Naive thymus-derived CD4-positive, alpha-beta T cell (primary cell): Measurements from ENCODE around the gene TIMM9. TPM values are rescaled to one million over a fixed set of nuclear protein-coding genes. Genes with fewer than 3 reads are reported as not detected.
A peak's percentile ranks its signal among the peaks of the same experiment; 100 is the strongest.

Source experiments
- ATAC-seq: fragments of 150-1000 bp; cut with Tn5 transposase; 2 replicates; pipeline ENCODE4 v1.10.0; 2021; ENCODE audit warnings: mild to moderate bottlenecking, moderate library complexity
- CTCF ChIA-PET: fragments of 350-600 bp; sonication (Branson Sonifier 250); formaldehyde crosslinking; loops from one replicate; lab custom pipeline; 2021; ENCODE audit warnings: antibody characterized with exemption; lab: Charles Lee
- POLR2A ChIA-PET: fragments of 350-600 bp; sonication (Branson Sonifier 250); formaldehyde crosslinking; loops from one replicate; lab custom pipeline; 2021; ENCODE audit warnings: antibody characterized with exemption, inconsistent platforms; lab: Charles Lee
- DNase-seq, 9 donors: peaks; one replicate each; pipeline versions ENCODE4 v3.0.0 to v3.0.0-alpha.2; 2020 to 2022; ENCODE audit warnings: mixed read lengths in 1 of 9
- H3K27ac ChIP-seq: one replicate; pipeline ENCODE4 v1.7.0; 2013; ENCODE audit warnings: mild to moderate bottlenecking, low read depth, low read length, moderate library complexity
- H3K27me3 ChIP-seq, 2 donors: one replicate each; pipeline ENCODE4 v1.7.0; 2013; ENCODE audit warnings: low read length in 2 of 2, mild to moderate bottlenecking in 2 of 2, moderate library complexity in 2 of 2; ENCODE audit not compliant: control insufficient read depth in 2 of 2, insufficient read depth in 2 of 2
- H3K36me3 ChIP-seq, 3 experiments: 1 replicate in 2 of 3; 2 replicates in 1 of 3; pipeline ENCODE4 v1.7.0; 2013; ENCODE audit warnings: low read length in 3 of 3, mild to moderate bottlenecking in 3 of 3, moderate library complexity in 1 of 3; ENCODE audit not compliant: insufficient read depth in 3 of 3, control insufficient read depth in 2 of 3
- H3K4me1 ChIP-seq, 2 donors: one replicate each; pipeline ENCODE4 v1.7.0; 2013; ENCODE audit warnings: low read length in 2 of 2, mild to moderate bottlenecking in 2 of 2, moderate library complexity in 1 of 2; ENCODE audit not compliant: control insufficient read depth in 2 of 2, insufficient read depth in 2 of 2
- H3K4me3 ChIP-seq: 2 replicates; pipeline ENCODE4 v1.7.0; 2013; ENCODE audit warnings: mild to moderate bottlenecking, low read length
- H3K9me3 ChIP-seq, 3 experiments: 1 replicate in 2 of 3; 2 replicates in 1 of 3; pipeline ENCODE4 v1.7.0; 2013; ENCODE audit warnings: low read length in 3 of 3; ENCODE audit not compliant: control insufficient read depth in 2 of 3
- H3K27ac Mint-ChIP-seq, 9 donors: one replicate each; pipeline ENCODE4 v1.8.0; 2020 to 2022; ENCODE audit warnings: mixed read lengths in 9 of 9, mild to moderate bottlenecking in 8 of 9, moderate library complexity in 5 of 9, inconsistent platforms in 2 of 9
- H3K27me3 Mint-ChIP-seq, 5 donors: one replicate each; pipeline ENCODE4 v1.8.0; 2021 to 2022; ENCODE audit warnings: mixed read lengths in 5 of 5, mild to moderate bottlenecking in 1 of 5
- H3K36me3 Mint-ChIP-seq, 5 donors: one replicate each; pipeline ENCODE4 v1.8.0; 2020 to 2022; ENCODE audit warnings: mixed read lengths in 5 of 5, mild to moderate bottlenecking in 3 of 5, inconsistent platforms in 1 of 5
- H3K4me1 Mint-ChIP-seq, 7 donors: one replicate each; pipeline ENCODE4 v1.8.0; 2020 to 2022; ENCODE audit warnings: mixed read lengths in 7 of 7, mild to moderate bottlenecking in 3 of 7, inconsistent platforms in 1 of 7
- H3K4me3 Mint-ChIP-seq, 10 donors: one replicate each; pipeline ENCODE4 v1.8.0; 2020 to 2022; ENCODE audit warnings: mild to moderate bottlenecking in 10 of 10, mixed read lengths in 10 of 10, moderate library complexity in 6 of 10, inconsistent platforms in 2 of 10
- H3K9me3 Mint-ChIP-seq, 11 donors: one replicate each; pipeline ENCODE4 v1.8.0; 2020 to 2022; ENCODE audit warnings: mixed read lengths in 11 of 11, mild to moderate bottlenecking in 4 of 11, inconsistent platforms in 1 of 11, moderate library complexity in 1 of 11
- intact Hi-C, 2 donors: fragments of 100-400 bp; cut with micrococcal nuclease; formaldehyde crosslinking; loops; one replicate each; pipeline ENCODE4 v1.15.1; 2023
- polyA plus RNA-seq, 2 donors: library from polyadenylated mRNA; unstranded; fragments of 300-500 nt; fragmentation: Illumina TruSeq; gene quantifications; one replicate each; pipeline ENCODE4 v1.2.3, GENCODE V29; 2021
- total RNA-seq, 6 experiments: library from RNA in 5 of 6; stranded (reverse) in 5 of 6; gene quantifications; 1 replicate in 5 of 6; 2 replicates in 1 of 6; pipeline ENCODE4 v1.2.3 and lab custom pipeline; 2021 to 2026

The TIMM9 gene
- total and polyA plus RNA-seq, 7 experiments from 2014 or later: 22.1 to 89.8 (median 37.8) TPM

- ATAC-seq (no peak), DNase-seq (no peak)
- Mint-ChIP-seq H3K9me3 (no peaks in the 10 kb centered on the region), H3K27me3 (no peaks in the 10 kb centered on the region), H3K4me1 (peaks cover 0 to 11% (median 1%) of the 10 kb centered on the region in 7 donors), H3K36me3 (peaks cover 10 to 60% (median 42%) of the 10 kb centered on the region in 5 donors), H3K27ac (peak overlapping the region in 1 of 9 donors; percentile 69), H3K4me3 (no peak overlapping the region)
- no peak overlapping the region for H3K4me3 ChIP-seq
- ChIA-PET CTCF (no interaction called here), POLR2A (no interaction called here)
- no peak overlapping the region for H3K27ac ChIP-seq
- no peaks in the 10 kb centered on the region for H3K27me3 ChIP-seq
- H3K4me1 ChIP-seq: no peaks in the 10 kb centered on the region
- intact Hi-C loops: no loop called here
- no peaks in the 10 kb centered on the region for H3K9me3 ChIP-seq
- peaks cover 11 to 60% (median 24%) of the 10 kb centered on the region in 3 experiments for H3K36me3 ChIP-seq
Measured at GRCh38 chr14:58464652-58465051, 37.3 kb upstream of the TIMM9 start.

DNA sequence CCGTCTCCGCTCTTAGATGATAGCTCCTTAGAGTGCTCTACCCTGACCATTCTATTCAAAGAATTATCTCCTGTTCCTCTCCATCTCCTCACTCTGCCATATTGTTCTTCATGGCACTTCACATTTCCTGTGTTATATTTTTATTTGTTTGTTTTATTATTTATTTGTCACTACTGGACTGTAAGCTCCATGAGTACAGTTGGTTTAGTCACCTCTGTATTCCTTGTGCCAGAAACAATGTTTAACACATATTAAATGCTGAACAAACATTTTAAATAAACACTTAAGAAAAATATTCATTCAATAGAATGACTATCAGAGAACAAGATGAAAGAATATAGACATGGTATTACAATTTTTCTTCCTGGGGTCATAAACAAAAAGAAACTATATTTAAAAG is 35.8 kb upstream of the TIMM9 start:
- POLR2A ChIA-PET: interaction anchor here (0.6 kb wide), 1 partner anchor 21 kb away, joined by 6 read pairs; no protein-coding TSS in a partner anchor
- no peak overlapping the region for H3K27ac ChIP-seq
- H3K27ac Mint-ChIP-seq: no peak overlapping the region
- ATAC-seq: no peak
- intact Hi-C loops: no loop called here
- no peaks in the 10 kb centered on the region for H3K9me3 Mint-ChIP-seq
- H3K36me3 ChIP-seq: peaks cover 11 to 51% (median 24%) of the 10 kb centered on the region in 3 experiments
- H3K36me3 Mint-ChIP-seq: peaks cover 5 to 55% (median 35%) of the 10 kb centered on the region in 5 donors
- no peak overlapping the region for H3K4me3 Mint-ChIP-seq
- CTCF ChIA-PET: no interaction called here
- DNase-seq: no peak
- no peaks in the 10 kb centered on the region for H3K9me3 ChIP-seq
- no peaks in the 10 kb centered on the region for H3K27me3 ChIP-seq
- H3K4me1 Mint-ChIP-seq: peaks cover 0 to 12% (median 1%) of the 10 kb centered on the region in 7 donors
- H3K27me3 Mint-ChIP-seq: no peaks in the 10 kb centered on the region
- no peaks in the 10 kb centered on the region for H3K4me1 ChIP-seq
- H3K4me3 ChIP-seq: no peak overlapping the region

DNA sequence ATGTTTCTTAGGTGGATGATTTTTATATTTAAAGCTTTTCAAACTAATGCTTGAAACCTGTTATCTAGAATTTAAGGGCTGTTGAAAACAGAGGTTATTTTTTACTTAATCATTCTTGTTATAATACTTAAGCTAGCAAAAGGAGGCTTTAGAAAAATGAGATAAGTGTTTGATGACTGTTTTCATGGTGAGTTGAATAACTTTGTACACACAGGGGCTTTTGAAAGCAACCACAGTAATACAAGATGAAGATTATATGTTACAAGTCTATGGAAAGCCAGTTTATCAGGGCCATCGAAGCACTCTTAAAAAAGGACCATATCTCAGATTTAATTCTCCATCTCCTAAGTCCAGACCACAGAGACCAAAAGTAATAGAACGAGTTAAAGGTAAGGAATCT is 33.4 kb upstream of the TIMM9 start:
- Histone ChIP-seq H3K27ac (no peak overlapping the region), H3K27me3 (no peaks in the 10 kb centered on the region), H3K9me3 (no peaks in the 10 kb centered on the region), H3K4me3 (no peak overlapping the region), H3K36me3 (peaks cover 8 to 46% (median 14%) of the 10 kb centered on the region in 3 experiments), H3K4me1 (no peaks in the 10 kb centered on the region)
- intact Hi-C loops: no loop called here
- Mint-ChIP-seq H3K27ac (no peak overlapping the region), H3K4me1 (peaks cover 0 to 12% (median 1%) of the 10 kb centered on the region in 7 donors), H3K36me3 (peaks cover 5 to 63% (median 40%) of the 10 kb centered on the region in 5 donors), H3K27me3 (no peaks in the 10 kb centered on the region), H3K9me3 (no peaks in the 10 kb centered on the region), H3K4me3 (no peak overlapping the region)
- DNase-seq (no peak), ATAC-seq (no peak)
- ChIA-PET POLR2A (no interaction called here), CTCF (no interaction called here)

GRCh38 chr14:58455593-58456265 is 28.4 kb upstream of the TIMM9 start:
- ATAC-seq (no peak), DNase-seq (no peak)
- peaks cover 0 to 3% (median 0%) of the 10 kb centered on the region in 11 donors for H3K9me3 Mint-ChIP-seq
- CTCF ChIA-PET: no interaction called here
- H3K27me3 Mint-ChIP-seq: no peaks in the 10 kb centered on the region
- Histone ChIP-seq H3K27me3 (no peaks in the 10 kb centered on the region), H3K9me3 (no peaks in the 10 kb centered on the region), H3K4me1 (no peaks in the 10 kb centered on the region), H3K27ac (no peak overlapping the region), H3K4me3 (no peak overlapping the region), H3K36me3 (peaks cover 4 to 43% (median 6%) of the 10 kb centered on the region in 3 experiments)
- H3K4me3 Mint-ChIP-seq: no peak overlapping the region
- H3K4me1 Mint-ChIP-seq: peaks cover 0 to 9% (median 1%) of the 10 kb centered on the region in 7 donors
- POLR2A ChIA-PET: no interaction called here
- H3K27ac Mint-ChIP-seq: no peak overlapping the region
- intact Hi-C loops: no loop called here
- peaks cover 18 to 52% (median 38%) of the 10 kb centered on the region in 5 donors for H3K36me3 Mint-ChIP-seq

DNA sequence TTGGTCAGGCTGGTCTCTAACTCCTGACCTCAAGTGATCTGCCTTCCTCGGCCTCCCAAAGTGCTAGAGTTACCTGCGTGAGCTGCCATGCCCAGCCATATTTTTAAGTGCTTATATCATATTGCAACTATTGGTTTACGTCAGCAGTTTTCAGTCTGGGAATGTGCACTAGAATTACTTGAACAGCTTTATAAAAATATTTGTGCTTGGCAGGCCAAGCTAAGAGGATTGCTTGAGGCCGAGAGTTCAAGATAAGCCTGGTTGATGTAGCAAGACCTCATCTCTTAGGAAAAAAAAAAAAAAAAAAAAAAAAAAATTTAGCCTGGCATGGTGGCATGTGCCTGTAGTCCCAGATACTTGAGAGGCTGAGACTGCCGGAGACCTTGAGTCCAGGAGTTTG is 17.3 kb upstream of the TIMM9 start:
- POLR2A ChIA-PET: no interaction called here
- CTCF ChIA-PET: no interaction called here
- DNase-seq: no peak
- intact Hi-C loops: no loop called here
- Mint-ChIP-seq H3K27ac (no peak overlapping the region), H3K27me3 (no peaks in the 10 kb centered on the region), H3K9me3 (no peaks in the 10 kb centered on the region), H3K36me3 (peaks cover 4 to 30% (median 13%) of the 10 kb centered on the region in 5 donors), H3K4me3 (no peak overlapping the region), H3K4me1 (peaks cover 0 to 2% (median 0%) of the 10 kb centered on the region in 7 donors)
- Histone ChIP-seq H3K4me1 (no peaks in the 10 kb centered on the region), H3K4me3 (no peak overlapping the region), H3K9me3 (no peaks in the 10 kb centered on the region), H3K36me3 (peaks cover 0 to 53% (median 15%) of the 10 kb centered on the region in 3 experiments), H3K27ac (no peak overlapping the region), H3K27me3 (no peaks in the 10 kb centered on the region)
- no peak for ATAC-seq

DNA sequence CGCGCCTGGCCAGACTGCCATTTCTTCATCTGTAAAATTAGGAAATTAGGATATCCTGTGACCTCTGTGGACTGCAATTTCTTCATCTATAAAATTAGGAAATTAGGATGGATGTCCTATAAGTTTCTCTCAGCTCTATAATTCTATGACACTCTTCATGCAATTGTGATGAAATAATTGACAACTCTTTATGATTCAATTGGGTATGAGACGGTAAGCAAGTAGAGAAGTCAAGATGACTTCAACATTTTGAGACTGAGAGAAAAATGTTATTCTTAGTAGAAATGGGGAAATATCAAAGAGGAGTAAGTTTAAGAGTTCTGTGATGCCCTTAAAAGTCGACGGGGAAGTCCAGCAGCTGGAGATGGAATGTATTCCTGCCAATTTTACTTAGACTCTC is 12.1 kb upstream of the TIMM9 start:
- Histone ChIP-seq H3K4me3 (no peak overlapping the region), H3K27me3 (no peaks in the 10 kb centered on the region), H3K27ac (no peak overlapping the region), H3K4me1 (no peaks in the 10 kb centered on the region), H3K9me3 (no peaks in the 10 kb centered on the region), H3K36me3 (peaks cover 8 to 55% (median 10%) of the 10 kb centered on the region in 3 experiments)
- Mint-ChIP-seq H3K27ac (no peak overlapping the region), H3K27me3 (no peaks in the 10 kb centered on the region), H3K4me1 (peaks cover 0 to 15% (median 4%) of the 10 kb centered on the region in 7 donors), H3K36me3 (peaks cover 13 to 68% (median 44%) of the 10 kb centered on the region in 5 donors), H3K9me3 (no peaks in the 10 kb centered on the region), H3K4me3 (no peak overlapping the region)
- ChIA-PET POLR2A (no interaction called here), CTCF (no interaction called here)
- no peak for DNase-seq
- ATAC-seq: peak; percentile 18
- intact Hi-C loops: no loop called here
